GM12874 (cell line): ENCODE results near the gene BCL11A.

Experiments
- TF ChIP-seq, protein P1 (sequence below): IDR thresholded peaks from 2 replicates; pipeline ENCODE4 v1.5.1; 2011; ENCODE audit warnings: low read depth, mild to moderate bottlenecking, control low read depth, low read length, moderate library complexity; ENCODE audit not compliant: insufficient read depth

Gene BCL11A

DNA sequence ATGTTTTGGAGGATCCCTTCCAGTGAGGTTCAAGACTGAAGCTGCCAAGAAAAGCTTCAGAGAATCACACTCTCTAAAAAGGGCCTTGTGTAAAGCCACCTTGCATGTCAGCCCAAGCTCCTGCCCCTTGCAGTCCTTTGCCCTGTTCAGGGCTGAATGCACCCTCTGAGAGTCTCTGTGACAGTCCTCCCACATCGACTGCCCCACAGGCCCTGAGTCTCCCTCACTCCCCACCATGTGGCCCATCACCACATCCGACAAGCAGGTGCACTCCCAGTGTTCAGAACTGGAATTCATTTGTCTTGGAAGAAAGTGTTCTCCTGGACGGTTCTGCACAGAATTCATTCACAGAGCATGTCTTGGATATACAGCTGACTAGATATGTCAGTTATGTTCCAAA, 31.0 kb downstream of the BCL11A start:
- TF ChIP-seq, protein P1, sequence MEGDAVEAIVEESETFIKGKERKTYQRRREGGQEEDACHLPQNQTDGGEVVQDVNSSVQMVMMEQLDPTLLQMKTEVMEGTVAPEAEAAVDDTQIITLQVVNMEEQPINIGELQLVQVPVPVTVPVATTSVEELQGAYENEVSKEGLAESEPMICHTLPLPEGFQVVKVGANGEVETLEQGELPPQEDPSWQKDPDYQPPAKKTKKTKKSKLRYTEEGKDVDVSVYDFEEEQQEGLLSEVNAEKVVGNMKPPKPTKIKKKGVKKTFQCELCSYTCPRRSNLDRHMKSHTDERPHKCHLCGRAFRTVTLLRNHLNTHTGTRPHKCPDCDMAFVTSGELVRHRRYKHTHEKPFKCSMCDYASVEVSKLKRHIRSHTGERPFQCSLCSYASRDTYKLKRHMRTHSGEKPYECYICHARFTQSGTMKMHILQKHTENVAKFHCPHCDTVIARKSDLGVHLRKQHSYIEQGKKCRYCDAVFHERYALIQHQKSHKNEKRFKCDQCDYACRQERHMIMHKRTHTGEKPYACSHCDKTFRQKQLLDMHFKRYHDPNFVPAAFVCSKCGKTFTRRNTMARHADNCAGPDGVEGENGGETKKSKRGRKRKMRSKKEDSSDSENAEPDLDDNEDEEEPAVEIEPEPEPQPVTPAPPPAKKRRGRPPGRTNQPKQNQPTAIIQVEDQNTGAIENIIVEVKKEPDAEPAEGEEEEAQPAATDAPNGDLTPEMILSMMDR, result no peak

DNA sequence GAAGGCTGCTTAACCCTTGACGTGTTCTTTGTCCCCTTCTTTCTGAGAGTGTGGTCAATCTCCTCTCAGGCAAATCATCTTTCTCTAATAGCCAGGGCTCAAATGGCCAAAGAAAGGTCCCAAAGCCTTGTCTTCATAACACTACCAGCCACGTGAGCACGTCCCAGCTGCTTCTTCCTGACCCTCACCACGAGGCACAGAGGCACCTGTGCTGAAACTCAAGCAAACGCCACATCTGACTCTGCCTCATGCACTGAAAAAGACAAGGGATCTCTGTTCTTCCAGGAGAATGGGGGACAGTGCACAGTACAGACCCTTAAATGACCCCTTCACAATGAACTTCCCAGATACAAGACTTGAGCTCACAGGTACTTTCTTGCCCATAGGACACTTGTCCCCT, 31.8 kb downstream of the BCL11A start:
- TF ChIP-seq, protein P1, result no peak

DNA sequence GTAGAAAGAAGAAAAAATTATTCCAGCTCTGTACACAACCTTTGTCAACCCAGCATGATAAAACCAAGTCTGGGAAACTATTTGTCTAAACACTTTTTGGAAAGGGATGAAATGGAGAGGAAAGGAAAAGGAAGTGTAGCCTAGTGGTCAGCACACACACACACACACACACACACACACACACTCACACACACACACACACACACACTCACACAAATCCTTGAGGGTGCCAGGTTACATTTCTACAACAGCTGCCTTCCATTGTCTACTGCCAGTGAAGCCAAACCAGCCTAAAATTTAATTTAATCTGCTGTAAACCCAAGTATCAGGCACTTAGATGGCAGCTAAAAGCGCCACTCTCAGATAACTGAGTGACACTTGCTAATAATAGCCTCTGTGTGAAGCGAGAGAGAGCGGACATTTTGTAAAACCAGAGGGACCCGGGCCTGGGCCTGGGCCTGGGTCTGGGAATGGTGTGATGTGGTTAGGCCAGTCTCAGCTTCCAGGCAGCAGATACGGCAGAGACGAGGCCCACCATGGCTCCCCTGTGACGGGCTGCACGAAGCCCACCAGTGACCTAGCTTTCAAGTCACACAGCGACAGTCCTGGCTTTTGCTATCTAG, 32.4 kb downstream of the BCL11A start:
- TF ChIP-seq, protein P1, result no peak

DNA sequence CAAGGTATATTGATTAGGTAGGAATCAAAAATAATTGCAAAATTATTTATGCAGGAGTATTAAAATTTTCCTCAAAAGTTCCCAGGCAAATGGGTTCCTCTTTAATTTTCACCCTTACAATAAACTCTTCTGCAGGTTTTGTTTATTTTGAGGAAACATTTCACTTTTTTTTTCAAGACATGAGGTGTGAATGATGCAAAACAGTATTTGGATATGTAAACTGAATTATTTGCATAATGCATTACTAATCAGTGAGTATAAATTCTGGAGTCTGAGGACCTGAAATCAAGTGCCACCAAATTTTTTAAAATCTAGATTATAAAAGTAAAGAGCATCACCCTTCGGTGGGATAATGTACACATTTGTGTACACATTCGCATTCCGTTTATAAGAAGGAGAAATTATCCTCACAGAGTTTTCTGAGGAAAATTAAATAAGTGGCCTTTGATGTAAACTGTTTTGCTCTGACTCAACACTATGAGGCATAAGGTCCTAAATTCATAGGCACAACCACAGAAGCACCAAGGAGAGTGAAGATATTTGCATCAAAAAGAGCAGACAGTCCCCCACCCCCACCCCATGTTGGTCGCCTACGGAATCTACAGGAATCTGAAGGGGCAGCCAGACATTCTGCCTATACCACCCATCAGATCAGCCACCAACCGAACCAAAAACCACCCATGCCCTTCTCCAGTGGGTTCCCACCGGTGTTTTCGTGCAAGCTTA, 33.1 kb downstream of the BCL11A start:
- TF ChIP-seq, protein P1, result no peak

DNA sequence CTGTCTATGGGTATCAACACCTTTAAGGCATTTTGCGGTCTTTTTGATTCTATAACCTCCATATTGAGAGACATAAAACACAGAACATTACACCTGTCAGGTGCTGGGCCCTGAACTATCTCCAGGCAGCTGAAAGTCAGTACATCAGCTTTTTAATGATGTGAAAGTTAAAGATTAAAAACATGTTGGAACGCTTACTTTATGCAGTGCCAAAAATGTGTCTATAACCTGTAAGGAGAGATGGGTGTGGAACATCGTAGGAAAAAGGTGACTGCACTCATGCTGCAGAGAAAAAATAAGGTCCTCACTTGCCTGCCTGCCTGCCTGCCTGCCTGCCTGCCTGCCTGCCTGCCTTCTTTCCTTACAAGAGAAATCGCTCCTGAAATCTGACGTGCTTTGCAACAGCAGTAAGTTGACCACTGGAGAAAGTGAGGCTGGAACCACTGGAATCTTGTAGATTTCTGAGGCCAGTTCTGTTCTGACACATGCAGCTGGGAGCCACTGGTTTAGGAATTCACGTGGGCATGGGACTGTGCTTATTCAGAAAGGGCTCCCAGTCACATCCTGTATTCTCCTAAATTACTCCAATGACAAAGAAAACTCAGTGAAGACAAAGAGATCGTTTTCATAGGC, 34.1 kb downstream of the BCL11A start:
- TF ChIP-seq, protein P1, result no peak

DNA sequence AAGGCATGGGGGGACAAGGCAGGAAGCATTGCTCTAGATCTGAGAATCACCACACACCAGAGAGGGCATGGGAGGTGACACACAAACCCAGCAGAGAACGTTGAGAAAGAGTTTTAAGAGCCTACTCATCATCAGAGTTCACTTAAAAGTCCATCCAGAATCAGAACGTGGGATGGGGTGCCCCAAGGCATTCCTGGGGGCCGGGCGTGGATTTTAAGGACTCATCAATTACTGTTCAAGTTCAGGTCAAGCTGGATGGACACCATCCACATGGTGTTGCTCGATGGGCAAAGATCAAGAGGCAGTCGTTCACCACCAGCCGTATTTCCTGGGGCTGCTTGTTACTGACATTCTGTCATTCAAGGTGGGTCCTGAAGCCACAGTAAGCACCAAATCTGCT, 34.9 kb downstream of the BCL11A start:
- TF ChIP-seq, protein P1, result no peak

- TF ChIP-seq, protein P1, result no peak
These were observed 36.0 kb downstream of the BCL11A start for GRCh38 chr2:60517446-60517845.
